ENCODE data around the gene PADI4. TPM values are rescaled to one million over a fixed set of nuclear protein-coding genes. Genes with fewer than 3 reads are reported as not detected.
A peak's percentile ranks its signal among the peaks of the same experiment; 100 is the strongest.

PADI4 gene
- total RNA-seq, 1 experiment from 2014 or later, result not detected

GRCh38 chr1:17346046-17346789, 38.2 kb downstream of the PADI4 start:
- Histone ChIP-seq H3K9me3 (ENCODE audit: control insufficient read depth, insufficient read depth, low read depth, low read length) (no peaks in the 10 kb centered on the region), H3K4me3 (ENCODE audit: low read depth in 2 of 2, low read length in 2 of 2) (no peak overlapping the region), H3K27me3 (ENCODE audit: control insufficient read depth, insufficient read depth, low read length) (no peaks in the 10 kb centered on the region), H3K36me3 (ENCODE audit: control insufficient read depth, insufficient read depth, low read length) (no peaks in the 10 kb centered on the region; the same call in 1 of the 2 replicates), H3K4me1 (ENCODE audit: control insufficient read depth, insufficient read depth, low read length) (peaks cover 8% of the 10 kb centered on the region), H3K27ac (ENCODE audit: low read length) (no peak overlapping the region)
- in situ Hi-C loops (cut with HindIII; ENCODE audit: low pct_unique_long_range_greater_than_20kb, low sequenced_read_pairs), result no loop called here
- TF ChIP-seq POLR2AphosphoS5 (IDR thresholded peaks at IDR 0.05; ENCODE audit: low read depth, low read length) (no peak), TCF7L2 (IDR thresholded peaks at IDR 0.05; ENCODE audit: low read depth, low read length) (no peak), SIN3A (IDR thresholded peaks at IDR 0.05; ENCODE audit: borderline replicate concordance, insufficient read depth, low read depth, low read length) (no peak), REST (IDR thresholded peaks at IDR 0.05; ENCODE audit: insufficient read depth in 1 of 2, low read depth in 2 of 2, low read length in 1 of 2) (no peak), CTCF (IDR thresholded peaks at IDR 0.05) (no peak)
- intact Hi-C loops (cut with micrococcal nuclease; ENCODE audit: unreplicated experiment), result no loop called here
- no TSS peak for BruUV-seq (replicated peaks)
- DNase-seq (ENCODE audit: low read depth, low spot score), result no peak
- no peak for ATAC-seq
- POLR2A ChIA-PET, result no interaction called here
- CTCF ChIA-PET, result no interaction called here

- H3K4me3 ChIP-seq (ENCODE audit: low read depth in 2 of 2, low read length in 2 of 2), result no peak overlapping the region
- ChIA-PET CTCF (no interaction called here), POLR2A (no interaction called here)
- no peak for TF ChIP-seq CTCF (IDR thresholded peaks at IDR 0.05)
- TF ChIP-seq POLR2AphosphoS5 (IDR thresholded peaks at IDR 0.05; ENCODE audit: low read depth, low read length), result no peak
- TF ChIP-seq REST (IDR thresholded peaks at IDR 0.05; ENCODE audit: insufficient read depth in 1 of 2, low read depth in 2 of 2, low read length in 1 of 2), result no peak
- TF ChIP-seq SIN3A (IDR thresholded peaks at IDR 0.05; ENCODE audit: borderline replicate concordance, insufficient read depth, low read depth, low read length), result no peak
- TF ChIP-seq TCF7L2 (IDR thresholded peaks at IDR 0.05; ENCODE audit: low read depth, low read length), result no peak
- H3K27ac ChIP-seq (ENCODE audit: low read length), result no peak overlapping the region
- intact Hi-C loops (cut with micrococcal nuclease; ENCODE audit: unreplicated experiment), result no loop called here
- H3K4me1 ChIP-seq (ENCODE audit: control insufficient read depth, insufficient read depth, low read length), result peaks cover 8% of the 10 kb centered on the region
- in situ Hi-C loops (cut with HindIII; ENCODE audit: low pct_unique_long_range_greater_than_20kb, low sequenced_read_pairs), result no loop called here
- ATAC-seq (peak; percentile 70; the same call in 1 of the 2 replicates), DNase-seq (ENCODE audit: low read depth, low spot score) (no peak)
- no peaks in the 10 kb centered on the region for H3K27me3 ChIP-seq (ENCODE audit: control insufficient read depth, insufficient read depth, low read length)
- H3K9me3 ChIP-seq (ENCODE audit: control insufficient read depth, insufficient read depth, low read depth, low read length), result no peaks in the 10 kb centered on the region
- no peaks in the 10 kb centered on the region; the same call in 1 of the 2 replicates for H3K36me3 ChIP-seq (ENCODE audit: control insufficient read depth, insufficient read depth, low read length)
- no TSS peak for BruUV-seq (replicated peaks)
Observed at GRCh38 chr1:17347769-17348592, 40.0 kb downstream of the PADI4 start.

Data from Panc1 (cell line).